GM21360 (cell line): Measurements from ENCODE around the gene RCBTB1.
"Not testable (repeated sequence)": the region's sequence is repeated elsewhere in the genome, so short reads cannot be mapped to it uniquely, and the experiment has no call there.

Experiments
- ATAC-seq: cut with Tn5 transposase; IDR thresholded peaks from one replicate; pipeline ENCODE4 v1.9.1; 2021; ENCODE audit warnings: mild to moderate bottlenecking, moderate library complexity; ENCODE audit not compliant: unreplicated experiment

Gene RCBTB1

DNA sequence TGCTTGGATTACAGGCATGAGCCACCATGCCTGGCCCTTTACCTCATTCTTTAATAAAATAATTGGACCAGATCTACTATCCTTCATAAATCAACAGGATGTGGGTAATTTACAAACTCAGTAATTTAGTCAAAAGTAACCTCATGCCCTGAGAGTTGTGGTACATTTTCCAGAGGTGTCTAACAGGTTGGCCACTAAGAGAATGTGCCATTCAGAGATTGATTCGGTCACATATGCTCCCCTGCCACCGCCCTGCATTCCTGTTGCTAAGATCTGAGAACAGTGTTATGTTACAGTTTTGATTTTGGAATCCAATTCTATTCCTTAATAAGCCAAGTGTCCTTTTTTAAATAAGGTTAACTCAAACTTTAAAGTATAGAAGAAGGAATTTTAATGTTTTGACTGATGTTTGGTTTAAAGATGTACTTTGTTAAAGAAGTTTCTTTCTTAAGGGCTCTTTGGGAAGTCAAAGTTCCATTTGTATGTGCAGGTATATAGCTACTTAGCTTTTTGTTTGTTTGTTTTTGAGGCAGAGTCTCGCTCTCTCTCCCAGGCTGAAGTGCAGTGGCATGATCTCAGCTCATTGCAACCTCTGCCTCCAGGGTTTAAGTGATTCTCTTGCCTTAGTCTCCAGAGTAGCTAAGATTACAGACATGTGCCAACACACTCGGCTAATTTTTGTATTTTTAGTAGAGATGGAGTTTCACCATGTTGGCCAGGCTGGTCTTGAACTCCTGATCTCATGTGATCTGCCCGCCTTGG is 60.4 kb downstream of the RCBTB1 start:
- no peak for ATAC-seq

DNA sequence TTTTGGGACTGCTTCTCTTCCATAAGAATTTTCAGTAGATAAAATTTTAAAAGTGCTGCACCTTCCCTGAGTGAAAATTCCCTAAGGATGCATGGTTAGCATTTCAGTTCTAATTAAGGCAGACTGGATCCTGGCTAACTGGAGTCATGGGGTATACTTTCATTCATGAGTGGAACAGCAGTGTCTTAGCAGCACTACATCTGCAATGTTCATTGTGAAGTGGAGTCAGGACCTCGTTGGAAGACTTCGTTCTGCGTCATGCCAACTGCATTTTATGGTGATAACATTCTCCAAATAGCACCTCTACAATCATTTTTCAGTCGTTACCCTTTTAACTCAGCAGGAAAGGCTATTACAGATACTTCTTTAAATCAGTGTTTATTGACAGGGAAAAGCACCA is 64.1 kb downstream of the RCBTB1 start:
- ATAC-seq = no peak

DNA sequence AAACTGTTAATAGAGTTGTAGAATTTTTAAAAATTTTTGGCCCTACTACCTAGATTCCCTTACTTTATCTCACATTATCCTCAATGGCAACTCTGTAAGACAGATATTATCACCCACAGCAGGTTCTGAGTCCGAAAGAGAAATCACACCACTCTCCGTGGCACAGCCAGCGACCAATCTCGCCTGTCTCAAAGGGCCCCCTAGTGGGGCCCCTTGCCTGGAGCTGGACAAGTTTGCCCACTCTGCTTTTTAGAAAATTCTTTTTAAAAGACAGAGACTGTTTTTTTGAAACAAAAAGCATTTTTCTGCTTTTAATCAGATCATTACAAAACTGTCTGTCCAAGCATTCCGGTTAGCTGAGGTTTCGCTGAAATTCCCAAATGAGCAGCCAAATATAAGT is 67.9 kb downstream of the RCBTB1 start:
- ATAC-seq = no peak

DNA sequence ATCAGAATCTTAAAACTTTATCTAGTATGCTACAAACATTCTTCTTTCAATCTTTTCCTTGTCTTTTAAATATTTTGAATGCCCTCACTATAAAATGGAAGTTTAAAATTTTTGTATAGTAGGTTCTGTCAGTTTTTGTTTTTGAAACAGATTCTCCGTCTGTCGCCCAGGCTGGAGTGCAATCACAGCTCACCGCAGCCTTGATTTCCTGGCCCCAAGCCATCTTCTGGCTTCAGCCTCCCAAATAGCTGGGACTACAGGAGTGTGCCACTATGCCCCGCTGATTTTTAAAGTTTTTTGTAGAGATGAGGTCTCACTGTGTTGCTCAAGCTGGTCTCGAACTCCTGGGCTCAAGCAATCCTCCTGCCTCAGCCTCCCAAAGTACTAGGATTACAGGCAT is 68.9 kb downstream of the RCBTB1 start:
- no peak for ATAC-seq

DNA sequence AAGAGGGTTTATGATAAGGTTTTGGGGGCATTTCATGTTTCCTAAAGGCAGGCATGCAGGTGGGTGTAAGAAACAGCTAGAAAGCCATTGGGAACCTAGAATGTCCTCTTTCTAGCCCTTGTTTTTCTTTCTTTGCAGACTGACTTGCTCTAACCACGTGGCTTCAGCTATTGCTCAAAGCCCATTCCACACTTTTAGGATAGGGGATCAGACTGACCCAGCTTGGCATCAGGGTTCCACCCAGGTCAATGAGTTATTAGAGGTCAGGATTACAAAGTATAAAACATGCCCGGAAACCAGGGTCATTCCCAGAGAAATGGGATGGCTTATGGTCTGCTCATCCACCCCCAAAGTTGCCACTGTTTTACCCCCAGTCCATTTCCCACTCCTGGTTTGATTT is 72.8 kb downstream of the RCBTB1 start:
- ATAC-seq = no peak

DNA sequence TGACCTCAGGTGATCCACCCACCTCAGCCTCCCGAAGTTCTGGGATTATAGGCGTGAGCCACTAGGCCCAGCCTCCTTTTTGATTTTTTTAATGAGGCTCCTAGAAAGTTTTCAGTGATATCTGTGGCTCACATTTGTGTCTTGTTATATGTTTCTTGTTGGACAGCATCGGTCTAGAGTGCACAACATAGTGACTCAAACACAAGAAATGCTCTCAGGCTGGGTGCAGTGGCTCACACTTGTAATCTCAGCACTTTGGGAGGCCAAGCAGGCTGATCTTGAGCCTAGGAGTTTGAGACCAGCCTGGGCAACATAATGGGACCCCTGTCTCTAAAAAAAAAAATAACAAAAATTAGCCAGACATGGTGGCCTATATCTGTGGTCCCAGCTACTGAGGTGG is 81.4 kb downstream of the RCBTB1 start:
- no peak for ATAC-seq

DNA sequence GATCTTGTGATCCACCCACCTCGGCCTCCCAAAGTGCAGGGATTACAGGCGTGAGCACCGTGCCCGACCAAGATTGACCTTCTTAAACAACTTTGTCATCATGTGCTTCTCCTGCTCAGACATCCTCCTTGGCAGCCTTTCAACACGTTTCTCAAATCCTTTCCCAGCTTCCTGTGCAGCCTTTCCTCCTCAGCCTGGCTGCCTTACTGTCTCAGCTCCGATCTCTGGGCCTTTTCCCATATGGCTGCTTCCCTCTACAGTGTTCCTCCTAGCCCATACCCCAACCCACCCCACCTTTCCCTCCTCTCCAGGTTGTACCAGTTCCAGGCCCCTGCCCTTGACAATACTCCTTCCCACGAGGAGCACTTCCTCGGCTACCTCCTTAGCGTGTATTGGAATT is 82.4 kb downstream of the RCBTB1 start:
- ATAC-seq = no peak

DNA sequence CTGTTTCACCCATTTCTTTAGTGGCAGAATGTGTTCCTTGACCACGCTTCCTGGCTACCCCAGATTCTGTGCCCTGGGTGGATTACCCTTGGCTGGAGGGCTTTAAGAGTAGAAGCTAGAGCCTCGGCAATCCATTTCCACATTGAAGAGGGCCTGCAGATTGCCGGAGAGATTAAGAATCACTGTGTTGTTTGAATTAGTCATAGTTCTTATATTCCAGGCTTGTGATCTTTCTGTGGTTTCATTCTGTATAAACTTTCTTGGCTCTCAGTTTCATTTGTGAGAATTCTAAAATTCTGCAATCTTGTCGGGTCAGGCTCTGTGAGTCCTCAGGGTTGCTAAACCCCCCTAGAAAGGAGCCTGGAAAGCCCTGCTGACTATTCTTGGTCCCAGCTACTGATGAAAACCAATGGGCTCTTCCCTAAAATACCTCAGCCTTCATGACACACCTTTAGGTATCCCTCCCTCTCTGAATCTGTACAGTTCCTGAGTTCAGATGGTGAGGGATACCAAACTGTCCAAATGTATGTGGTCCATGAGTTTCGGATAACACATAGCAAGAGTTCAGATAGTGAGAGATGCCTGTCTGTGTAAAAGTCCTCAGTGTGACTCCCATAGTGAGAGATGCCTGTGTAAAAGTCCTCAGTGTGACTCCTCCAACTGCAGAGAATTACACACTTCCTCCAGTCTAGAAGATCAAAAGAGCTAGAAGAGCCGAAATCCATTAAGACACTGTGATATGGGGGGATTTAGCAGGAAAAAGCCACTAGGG is 85.3 kb downstream of the RCBTB1 start:
- ATAC-seq = no peak

DNA sequence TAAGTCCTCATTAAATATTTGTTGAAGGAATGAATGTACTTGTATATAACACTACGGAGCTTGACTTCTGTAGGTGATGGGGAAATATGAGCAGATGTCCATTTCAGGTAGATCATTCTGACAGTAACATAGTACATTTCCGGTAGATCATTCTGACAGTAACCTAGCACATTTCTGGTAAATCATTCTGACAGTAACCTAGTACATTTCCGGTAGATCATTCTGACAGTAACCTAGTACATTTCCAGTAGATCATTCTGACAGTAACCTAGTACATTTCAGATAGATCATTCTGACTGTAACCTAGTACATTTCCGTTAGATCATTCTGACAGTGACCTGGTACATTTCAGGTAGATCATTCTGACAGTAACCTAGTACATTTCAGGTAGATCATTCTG is 87.2 kb downstream of the RCBTB1 start:
- ATAC-seq = no peak

DNA sequence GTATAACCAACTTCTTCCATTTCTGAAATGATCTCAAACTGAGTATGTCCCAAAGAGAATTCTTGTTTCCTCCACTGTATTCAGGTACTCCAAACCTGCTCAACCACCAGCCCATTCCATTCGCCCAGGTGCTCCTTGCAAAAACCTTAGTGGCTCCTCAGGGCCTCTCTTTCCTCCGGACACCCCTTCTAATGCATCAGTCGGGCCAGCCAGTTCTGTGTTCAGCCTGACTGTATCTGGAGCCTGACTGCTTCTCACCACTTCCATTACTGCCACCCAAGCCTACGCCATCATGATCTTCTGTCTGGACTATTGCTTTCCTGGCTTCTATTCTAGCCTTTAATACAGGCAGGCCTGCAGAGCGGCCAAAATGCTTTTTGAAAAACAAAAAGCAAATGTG is 88.1 kb downstream of the RCBTB1 start:
- no peak for ATAC-seq

DNA sequence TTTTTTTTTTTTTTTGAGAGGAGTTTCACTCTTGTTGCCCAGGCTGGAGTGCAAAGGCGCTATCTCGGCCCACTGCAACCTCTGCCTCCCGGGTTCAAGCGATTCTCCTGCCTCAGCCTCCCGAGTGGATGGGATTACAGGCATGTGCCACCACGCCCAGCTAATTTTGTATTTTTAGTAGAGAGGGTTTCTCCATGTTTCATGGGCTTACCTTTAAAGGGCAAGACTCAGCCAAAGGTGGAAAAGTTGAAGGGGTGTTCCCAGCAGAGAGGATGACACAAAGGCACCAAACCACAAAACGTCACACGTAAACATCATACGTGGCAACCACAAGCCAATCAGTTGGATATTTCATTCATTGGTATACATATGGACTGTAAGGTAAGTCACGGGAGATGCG is 88.5 kb downstream of the RCBTB1 start:
- not testable (repeated sequence) for ATAC-seq

DNA sequence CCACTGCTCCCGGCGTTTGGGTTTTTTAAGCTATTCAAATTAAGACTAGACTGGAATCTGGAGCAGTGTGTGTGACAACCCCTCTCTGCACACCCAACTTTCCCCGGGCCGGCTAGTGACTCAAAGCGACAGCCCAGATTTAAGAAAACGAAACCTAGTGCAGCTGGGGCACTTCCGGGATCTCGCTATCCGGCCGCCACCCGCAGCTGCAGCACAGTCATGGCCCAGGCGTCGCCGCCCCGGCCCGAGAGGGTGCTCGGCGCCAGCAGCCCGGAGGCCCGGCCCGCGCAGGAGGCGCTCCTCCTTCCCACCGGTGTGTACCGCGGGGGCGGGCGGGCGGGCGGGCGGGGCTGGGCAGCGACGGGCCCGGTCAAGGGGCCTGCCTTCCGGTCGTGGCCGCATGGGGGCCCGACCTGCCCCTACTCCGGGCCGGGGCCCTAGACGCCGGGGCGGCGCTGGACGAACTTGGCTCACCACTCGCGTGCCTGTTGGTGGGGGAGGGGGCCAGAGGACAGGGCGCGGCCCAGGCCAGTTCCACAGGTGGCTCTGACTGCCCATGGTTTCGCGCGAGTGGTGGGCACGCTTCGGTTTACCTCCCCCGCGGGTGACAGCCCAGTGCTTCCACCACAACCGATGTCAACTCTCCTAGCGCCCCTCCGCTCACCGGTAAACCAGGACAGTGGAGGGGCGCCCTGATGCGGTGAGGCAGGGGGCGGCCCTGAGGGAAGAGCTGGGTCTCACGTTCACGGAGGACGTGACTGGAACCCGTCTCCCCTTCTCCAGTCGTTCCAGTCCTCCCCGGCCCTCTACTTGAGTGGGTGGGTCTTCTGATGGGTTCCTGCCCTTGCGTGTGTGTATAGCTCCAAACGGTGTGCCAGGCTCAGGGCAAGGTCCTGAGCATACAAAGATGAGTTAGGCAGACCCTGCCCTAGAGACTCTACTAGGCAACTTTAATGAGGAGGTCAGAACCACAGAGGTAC is 89.3 kb downstream of the RCBTB1 start, which contains the start of gene PHF11:
PHF11 (plus strand) TSS at position 171 of the 980 bp plus-strand sequence; CDS start at position 220, 49 bp downstream.
- peak; percentile 88 for ATAC-seq

DNA sequence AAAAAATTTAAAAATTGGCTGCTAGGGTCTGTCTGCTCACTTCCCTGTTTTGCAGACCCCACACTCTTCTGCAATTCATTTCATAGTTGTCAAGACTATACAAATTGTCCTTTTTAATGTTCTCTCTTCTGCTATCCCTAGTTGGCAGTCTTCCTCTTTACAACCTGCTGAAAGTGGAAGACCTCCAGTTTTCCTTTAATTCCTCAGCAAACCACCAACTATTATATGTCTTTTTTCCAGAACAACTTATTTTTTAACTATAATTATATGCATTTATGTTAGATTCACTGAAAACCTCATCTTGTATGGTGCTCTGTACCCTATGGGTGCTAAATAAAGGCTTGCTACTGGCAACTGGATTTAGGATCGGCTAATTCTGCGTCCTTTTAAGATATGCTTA is 90.7 kb downstream of the RCBTB1 start:
- ATAC-seq = no peak

DNA sequence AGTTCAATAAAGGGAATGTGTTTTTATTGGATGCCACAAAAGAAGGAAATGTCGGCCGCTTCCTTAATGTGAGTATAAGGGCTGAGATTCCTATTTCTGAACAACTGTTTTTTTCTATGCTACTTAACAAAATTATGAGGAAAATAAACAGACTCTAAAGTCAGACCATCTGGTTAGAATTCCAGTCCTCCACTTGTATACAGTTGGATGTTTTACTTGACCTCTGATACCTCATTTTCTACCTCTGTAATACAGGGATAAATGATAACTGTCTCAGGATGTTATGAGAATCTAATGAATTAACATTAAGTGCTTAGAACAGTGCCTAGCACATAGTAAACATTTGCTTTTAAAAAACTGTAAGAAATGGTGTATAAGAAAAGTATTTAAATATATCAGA is 96.8 kb downstream of the RCBTB1 start:
- no peak for ATAC-seq
